Measurements from ENCODE around the gene ARL2BP.
"Not testable (repeated sequence)": the region's sequence is repeated elsewhere in the genome, so short reads cannot be mapped to it uniquely, and the experiment has no call there.

Gene ARL2BP

GRCh38 chr16:57262841-57263540 is 17.9 kb downstream of the ARL2BP start:
- DNase-seq (ENCODE audit: insufficient read length, low spot score) (no peak), FAIRE-seq (no peak)

DNA sequence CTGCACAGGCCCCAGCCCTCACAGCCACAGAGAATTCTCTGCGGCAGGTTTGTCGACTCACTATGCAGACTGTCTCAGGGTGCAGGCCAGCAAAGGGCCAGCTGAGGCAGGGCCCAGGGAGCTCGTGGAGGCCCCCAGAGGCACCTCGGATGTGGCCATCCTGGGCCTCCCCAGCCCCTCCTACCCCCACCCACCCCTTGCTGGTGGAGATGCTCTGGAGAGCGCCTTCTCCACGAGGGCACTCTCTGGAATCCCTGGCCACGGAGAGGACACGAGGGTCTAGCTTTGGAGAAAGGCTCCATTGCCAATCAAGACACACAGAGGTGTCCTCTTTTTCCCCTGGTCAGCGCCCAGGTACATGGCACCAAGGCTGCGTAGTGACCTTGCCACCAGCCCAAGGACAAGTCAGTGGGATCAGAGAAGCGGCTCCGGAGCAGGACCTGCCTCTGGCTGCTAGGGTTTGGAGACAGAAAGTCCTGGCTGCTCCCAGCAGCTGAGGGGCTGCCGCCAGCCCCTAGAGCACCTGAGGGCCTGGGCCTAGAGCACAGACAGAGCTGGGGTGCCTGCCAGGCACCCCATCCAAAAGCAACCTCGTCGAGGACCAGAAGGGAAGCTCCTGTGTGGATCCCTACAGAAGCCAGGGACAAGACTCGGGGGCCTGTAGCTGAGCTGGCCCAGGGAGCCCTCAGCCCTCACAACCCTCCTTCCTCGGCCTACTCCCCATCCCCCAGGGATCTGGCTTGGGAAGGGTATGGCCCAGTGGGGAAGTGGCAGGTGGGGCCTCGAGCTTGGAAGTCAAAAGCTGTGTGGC is 18.7 kb downstream of the ARL2BP start:
- FAIRE-seq: no peak
- DNase-seq (ENCODE audit: insufficient read length, low spot score): no peak

DNA sequence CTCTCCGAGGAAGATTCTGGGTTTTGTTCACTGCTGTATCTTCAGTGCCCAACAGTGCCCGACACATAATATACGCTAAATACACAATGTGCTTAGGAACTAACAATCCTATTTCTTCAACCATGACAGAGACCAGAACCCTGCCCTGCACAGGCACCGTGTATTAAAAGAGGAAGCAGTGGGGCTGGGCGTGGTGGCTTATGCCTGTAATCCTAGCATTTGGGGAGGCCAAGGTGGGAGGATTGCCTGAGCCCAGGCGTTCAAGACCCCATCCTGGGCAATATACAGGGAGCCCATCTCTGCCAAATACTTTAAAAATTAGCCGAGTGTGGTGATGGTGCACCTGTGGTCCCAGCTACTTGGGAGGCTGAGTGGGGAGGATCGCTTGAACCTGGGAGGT is 19.3 kb downstream of the ARL2BP start:
- FAIRE-seq (no peak), DNase-seq (ENCODE audit: insufficient read length, low spot score) (no peak)

GRCh38 chr16:57264950-57265371 is 19.9 kb downstream of the ARL2BP start:
- DNase-seq (ENCODE audit: insufficient read length, low spot score): no peak
- FAIRE-seq: no peak

GRCh38 chr16:57265850-57266530 is 20.9 kb downstream of the ARL2BP start:
- no peak for FAIRE-seq
- DNase-seq (ENCODE audit: insufficient read length, low spot score): no peak

DNA sequence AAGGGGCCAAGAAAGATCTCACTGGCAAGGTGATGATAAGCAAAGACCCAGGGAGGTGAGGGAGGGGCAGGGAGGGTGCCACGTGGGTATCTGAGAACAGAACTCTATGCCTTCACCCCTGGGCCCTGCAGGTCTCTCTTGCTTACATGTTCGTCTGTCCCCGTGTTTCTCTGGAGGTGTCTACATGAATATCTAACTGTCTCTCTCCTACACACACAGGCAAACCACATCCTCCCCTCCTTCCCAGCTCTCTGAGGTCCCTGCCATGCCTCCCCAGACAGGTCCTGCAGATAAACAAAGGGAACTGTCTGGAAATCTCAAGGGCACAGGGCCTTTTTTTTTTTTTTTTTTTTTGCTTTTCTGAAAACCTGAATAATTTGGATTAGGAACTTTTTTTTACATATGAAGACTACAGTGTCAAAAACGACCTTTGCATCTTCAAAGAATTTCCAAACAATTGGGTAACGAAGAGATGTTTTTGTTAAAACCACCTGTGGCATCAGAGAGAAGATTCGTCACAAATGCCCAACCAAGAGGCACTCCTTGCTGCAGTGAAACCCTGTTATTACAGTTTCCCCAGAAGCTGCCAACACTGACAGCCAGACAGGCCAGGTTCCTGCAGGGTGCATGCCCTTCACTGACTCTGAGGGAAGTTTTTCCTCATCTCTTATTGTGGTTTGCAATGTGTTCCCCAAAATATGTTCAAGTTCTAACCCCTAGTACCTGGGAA is 21.6 kb downstream of the ARL2BP start:
- DNase-seq (ENCODE audit: insufficient read length, low spot score) (no peak), FAIRE-seq (no peak)

GRCh38 chr16:57267343-57267742 is 22.3 kb downstream of the ARL2BP start:
- not testable (repeated sequence) for FAIRE-seq; DNase-seq (ENCODE audit: insufficient read length, low spot score)

- DNase-seq (ENCODE audit: insufficient read length, low spot score) (no peak), FAIRE-seq (no peak)
Measured at GRCh38 chr16:57268804-57269800, 24.0 kb downstream of the ARL2BP start.

GRCh38 chr16:57270221-57271062 is 25.4 kb downstream of the ARL2BP start:
- DNase-seq (ENCODE audit: insufficient read length, low spot score) (no peak), FAIRE-seq (no peak)

GRCh38 chr16:57271063-57271345 is 25.9 kb downstream of the ARL2BP start:
- no peak for FAIRE-seq
- DNase-seq (ENCODE audit: insufficient read length, low spot score): no peak

DNA sequence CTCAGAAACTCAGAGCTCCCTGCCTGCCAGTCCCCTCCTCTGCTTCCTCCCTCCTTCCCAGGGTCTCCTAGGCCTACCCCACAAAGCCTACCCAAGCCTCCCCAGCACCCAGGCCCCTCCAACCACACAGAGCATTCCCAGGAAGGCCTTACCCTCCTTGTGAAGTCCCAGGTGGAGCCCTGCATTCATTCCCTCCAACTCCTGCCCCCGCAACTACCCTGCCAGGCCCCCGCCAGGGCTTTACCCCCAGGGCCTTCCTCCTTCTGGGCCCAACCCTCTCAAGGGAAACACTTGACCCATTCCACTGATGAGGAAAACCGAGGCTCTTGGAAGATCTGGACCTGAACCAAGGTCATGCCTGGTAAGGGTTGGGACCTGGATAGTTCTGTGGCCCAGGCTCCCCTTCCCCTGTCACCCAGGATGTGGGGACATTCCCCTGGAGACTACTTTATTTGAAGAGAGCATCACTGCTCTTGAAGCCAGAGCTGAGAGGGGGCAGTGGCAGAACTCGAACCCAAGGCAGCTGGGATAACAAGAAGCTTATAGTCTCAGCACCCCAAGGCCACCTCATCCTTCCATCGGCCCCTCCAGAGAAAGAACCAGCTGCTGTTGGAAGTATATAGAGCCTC is 26.9 kb downstream of the ARL2BP start:
- no peak for FAIRE-seq
- no peak for DNase-seq (ENCODE audit: insufficient read length, low spot score)

DNA sequence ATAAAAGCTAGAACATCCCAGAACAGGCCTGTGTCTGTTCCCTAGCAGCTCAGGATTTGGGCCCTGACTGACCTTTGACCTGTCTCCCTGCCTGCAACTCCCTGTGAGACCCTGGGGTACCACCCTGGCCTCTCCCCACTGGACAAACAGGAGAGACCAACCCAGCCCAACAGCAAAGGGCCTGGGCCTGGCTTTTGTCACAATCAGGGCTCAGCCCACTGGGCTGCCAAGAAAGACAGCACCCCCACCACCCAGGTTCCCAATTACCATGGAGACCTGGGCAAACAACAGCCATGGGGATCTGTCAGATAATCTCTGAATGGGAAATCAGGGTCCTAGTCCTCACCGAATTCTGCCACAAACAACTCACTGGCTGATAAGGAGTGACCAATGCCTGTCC is 28.3 kb downstream of the ARL2BP start:
- DNase-seq (ENCODE audit: insufficient read length, low spot score) (no peak), FAIRE-seq (no peak)

DNA sequence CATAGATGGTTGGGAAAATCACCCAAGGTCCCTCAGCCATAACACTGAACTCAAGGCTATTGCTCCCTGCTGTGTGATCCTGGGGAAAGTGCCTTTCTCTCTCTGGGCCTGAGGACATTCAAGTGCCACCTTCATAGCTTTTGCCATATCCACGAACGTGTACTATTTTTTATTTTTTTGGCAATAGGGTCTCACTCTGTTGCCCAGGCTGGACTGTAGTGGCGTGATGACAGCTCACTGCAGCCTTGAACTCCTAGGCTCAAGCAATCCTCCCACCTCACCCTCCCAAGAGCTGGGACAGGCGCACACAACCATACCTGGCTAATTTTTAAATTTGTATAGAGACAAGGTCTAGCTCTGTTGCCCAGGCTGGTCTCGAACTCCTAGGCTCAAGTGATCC is 28.8 kb downstream of the ARL2BP start:
- no peak for FAIRE-seq

GRCh38 chr16:57275946-57276345 is 30.9 kb downstream of the ARL2BP start:
- not testable (repeated sequence) for FAIRE-seq; DNase-seq (ENCODE audit: insufficient read length, low spot score)

More for the DNA sequence above, 28.8 kb downstream of the ARL2BP start:
- DNase-seq (ENCODE audit: insufficient read length, low spot score): no peak

GRCh38 chr16:57276596-57276995 is 31.5 kb downstream of the ARL2BP start:
- FAIRE-seq: no peak

DNA sequence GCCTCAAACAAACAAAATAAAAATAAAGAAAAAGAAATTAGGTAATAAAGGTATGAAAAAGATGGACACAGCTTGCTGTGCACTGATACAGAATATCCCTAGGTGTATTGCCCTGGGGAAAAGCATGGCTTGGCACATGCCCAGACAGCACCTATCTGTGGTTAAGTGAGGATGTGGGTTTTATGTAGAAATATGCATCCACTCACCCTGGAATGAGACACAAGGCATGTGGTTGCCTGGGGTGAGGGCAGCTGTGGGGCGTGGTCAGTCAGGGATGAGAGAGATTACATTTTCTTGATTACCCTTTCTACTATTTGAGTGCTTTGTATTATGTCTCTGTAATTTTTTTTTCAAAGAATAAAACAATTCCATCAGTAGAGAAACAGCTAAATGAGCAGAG is 32.5 kb downstream of the ARL2BP start:
- FAIRE-seq (no peak), DNase-seq (ENCODE audit: insufficient read length, low spot score) (no peak)

More at GRCh38 chr16:57276596-57276995, 31.5 kb downstream of the ARL2BP start:
- DNase-seq (ENCODE audit: insufficient read length, low spot score): no peak

GRCh38 chr16:57278494-57278893 is 33.4 kb downstream of the ARL2BP start:
- no peak for DNase-seq (ENCODE audit: insufficient read length, low spot score)
- FAIRE-seq: no peak

Measured in GM19239 (cell line).